ENCODE data around the gene MEX3D.

Gene MEX3D

DNA sequence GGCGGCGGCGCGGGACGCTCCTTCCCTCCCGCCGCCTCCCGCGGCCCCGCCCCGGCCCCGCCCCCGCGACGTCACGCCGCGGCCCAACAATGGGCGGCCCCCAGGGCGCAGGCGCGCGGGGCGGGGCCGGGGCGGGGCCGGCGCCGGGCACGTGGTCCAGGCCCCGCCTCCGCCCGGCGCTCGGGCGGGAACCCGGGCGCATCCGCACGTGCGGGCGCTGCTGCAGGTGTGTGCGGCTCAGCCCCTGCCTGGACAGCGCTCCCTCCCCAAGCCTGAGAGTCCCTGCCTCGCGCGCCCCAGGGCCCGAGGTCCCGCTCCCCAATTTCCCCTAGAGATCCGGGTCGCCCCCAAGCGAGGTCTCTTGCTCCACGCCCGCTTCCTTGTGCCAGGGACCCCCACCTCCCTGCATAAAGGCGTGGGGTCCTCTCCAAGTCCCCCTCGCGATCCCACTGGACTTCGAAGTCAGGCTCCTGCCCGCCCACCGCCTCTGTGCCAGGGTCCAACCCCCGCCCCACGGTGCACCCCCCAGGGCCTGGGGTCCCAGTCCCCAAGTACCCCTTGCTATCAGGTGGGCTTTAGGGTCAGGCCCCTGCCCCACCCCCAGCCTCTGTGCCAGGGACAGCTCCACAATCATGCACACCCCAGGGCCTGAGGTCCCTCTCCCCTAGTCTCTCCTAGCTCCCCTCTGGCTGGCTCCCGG lies at the start of gene MEX3D:
Gene MEX3D, minus strand, starts transcription at position 6 of the 700 bp plus-strand sequence. CDS start 267 bp downstream, outside the sequence.
- peaks cover 0 to 7% of the 10 kb centered on the region in 2 experiments; a peak in 2 of 3 replicates for H3K36me3 ChIP-seq (ENCODE audit: control insufficient read depth in 2 of 2, insufficient read depth in 1 of 2, low read length in 2 of 2)
- H3K4me1 ChIP-seq (ENCODE audit: control insufficient read depth, insufficient read depth, low read length): no peaks in the 10 kb centered on the region
- POLR2A ChIA-PET: interaction anchor here (0.5 kb wide), 1 partner anchor 24 kb away, joined by 3 read pairs; the partner anchor contains the start of gene MBD3
- H3K4me3 ChIP-seq (ENCODE audit: low read depth, low read length): peak within 1 kb of the TSS; percentile 56
- H3K9me3 ChIP-seq (ENCODE audit: control insufficient read depth, insufficient read depth, low read depth, low read length): no peaks in the 10 kb centered on the region
- CTCF ChIA-PET: no interaction called here
- H3K27ac ChIP-seq (ENCODE audit: extremely low read depth, low read depth, low read length): peak within 1 kb of the TSS; percentile 31; the same call in 1 of the 2 replicates
- TF ChIP-seq ZNF776 (tag by site-specific recombination; IDR thresholded peaks at IDR 0.05; ENCODE audit: borderline replicate concordance) (no peak), ZNF639 (tag by site-specific recombination; IDR thresholded peaks at IDR 0.05) (no peak), ZBTB26 (tag by site-specific recombination; optimal IDR thresholded peaks at IDR 0.05) (peak; percentile 50), SP3 (tag by site-specific recombination; IDR thresholded peaks at IDR 0.05) (peak; percentile 37; the same call in 1 of the 2 replicates), ZNF148 (tag by site-specific recombination; IDR thresholded peaks at IDR 0.05; ENCODE audit: borderline replicate concordance) (no peak), ZBTB11 (tag by site-specific recombination; conservative IDR thresholded peaks at IDR 0.05; ENCODE audit: low read depth) (no peak), ZEB2 (tag by site-specific recombination; IDR thresholded peaks at IDR 0.05) (peak; percentile 50; the same call in 1 of the 2 replicates), ZNF600 (tag by site-specific recombination; IDR thresholded peaks at IDR 0.05) (no peak), ZNF2 (tag by site-specific recombination; IDR thresholded peaks at IDR 0.05) (no peak), ZNF518A (tag by site-specific recombination; conservative IDR thresholded peaks at IDR 0.05; ENCODE audit: low read depth) (no peak), ZNF792 (tag by site-specific recombination; IDR thresholded peaks at IDR 0.05) (no peak)
- TF ChIP-seq, protein P1, sequence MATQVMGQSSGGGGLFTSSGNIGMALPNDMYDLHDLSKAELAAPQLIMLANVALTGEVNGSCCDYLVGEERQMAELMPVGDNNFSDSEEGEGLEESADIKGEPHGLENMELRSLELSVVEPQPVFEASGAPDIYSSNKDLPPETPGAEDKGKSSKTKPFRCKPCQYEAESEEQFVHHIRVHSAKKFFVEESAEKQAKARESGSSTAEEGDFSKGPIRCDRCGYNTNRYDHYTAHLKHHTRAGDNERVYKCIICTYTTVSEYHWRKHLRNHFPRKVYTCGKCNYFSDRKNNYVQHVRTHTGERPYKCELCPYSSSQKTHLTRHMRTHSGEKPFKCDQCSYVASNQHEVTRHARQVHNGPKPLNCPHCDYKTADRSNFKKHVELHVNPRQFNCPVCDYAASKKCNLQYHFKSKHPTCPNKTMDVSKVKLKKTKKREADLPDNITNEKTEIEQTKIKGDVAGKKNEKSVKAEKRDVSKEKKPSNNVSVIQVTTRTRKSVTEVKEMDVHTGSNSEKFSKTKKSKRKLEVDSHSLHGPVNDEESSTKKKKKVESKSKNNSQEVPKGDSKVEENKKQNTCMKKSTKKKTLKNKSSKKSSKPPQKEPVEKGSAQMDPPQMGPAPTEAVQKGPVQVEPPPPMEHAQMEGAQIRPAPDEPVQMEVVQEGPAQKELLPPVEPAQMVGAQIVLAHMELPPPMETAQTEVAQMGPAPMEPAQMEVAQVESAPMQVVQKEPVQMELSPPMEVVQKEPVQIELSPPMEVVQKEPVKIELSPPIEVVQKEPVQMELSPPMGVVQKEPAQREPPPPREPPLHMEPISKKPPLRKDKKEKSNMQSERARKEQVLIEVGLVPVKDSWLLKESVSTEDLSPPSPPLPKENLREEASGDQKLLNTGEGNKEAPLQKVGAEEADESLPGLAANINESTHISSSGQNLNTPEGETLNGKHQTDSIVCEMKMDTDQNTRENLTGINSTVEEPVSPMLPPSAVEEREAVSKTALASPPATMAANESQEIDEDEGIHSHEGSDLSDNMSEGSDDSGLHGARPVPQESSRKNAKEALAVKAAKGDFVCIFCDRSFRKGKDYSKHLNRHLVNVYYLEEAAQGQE (tag by site-specific recombination; IDR thresholded peaks at IDR 0.05): peak; percentile 75
- TF ChIP-seq, protein P2, sequence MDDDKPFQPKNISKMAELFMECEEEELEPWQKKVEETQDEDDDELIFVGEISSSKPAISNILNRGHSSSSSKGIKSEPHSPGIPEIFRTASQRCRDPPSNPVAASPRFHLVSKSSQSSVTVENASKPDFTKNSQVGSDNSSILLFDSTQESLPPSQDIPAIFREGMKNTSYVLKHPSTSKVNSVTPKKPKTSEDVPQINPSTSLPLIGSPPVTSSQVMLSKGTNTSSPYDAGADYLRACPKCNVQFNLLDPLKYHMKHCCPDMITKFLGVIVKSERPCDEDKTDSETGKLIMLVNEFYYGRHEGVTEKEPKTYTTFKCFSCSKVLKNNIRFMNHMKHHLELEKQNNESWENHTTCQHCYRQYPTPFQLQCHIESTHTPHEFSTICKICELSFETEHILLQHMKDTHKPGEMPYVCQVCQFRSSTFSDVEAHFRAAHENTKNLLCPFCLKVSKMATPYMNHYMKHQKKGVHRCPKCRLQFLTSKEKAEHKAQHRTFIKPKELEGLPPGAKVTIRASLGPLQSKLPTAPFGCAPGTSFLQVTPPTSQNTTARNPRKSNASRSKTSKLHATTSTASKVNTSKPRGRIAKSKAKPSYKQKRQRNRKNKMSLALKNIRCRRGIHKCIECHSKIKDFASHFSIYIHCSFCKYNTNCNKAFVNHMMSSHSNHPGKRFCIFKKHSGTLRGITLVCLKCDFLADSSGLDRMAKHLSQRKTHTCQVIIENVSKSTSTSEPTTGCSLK (tag by site-specific recombination; IDR thresholded peaks at IDR 0.05): no peak
